Stimulated activated CD8-positive, alpha-beta memory T cell treated with anti-CD3 and anti-CD28 coated beads, Interleukin-7, amount 100 ng/mL, for 24 hours (primary cell): ENCODE results near the gene ZNF367.
"Not testable (repeated sequence)": the region's sequence is repeated elsewhere in the genome, so short reads cannot be mapped to it uniquely, and the experiment has no call there.

ENCODE experiments used
- DNase-seq: peaks from one replicate; pipeline ENCODE4 v3.0.0-alpha.2; 2020; ENCODE audit warnings: low read depth

Gene ZNF367

DNA sequence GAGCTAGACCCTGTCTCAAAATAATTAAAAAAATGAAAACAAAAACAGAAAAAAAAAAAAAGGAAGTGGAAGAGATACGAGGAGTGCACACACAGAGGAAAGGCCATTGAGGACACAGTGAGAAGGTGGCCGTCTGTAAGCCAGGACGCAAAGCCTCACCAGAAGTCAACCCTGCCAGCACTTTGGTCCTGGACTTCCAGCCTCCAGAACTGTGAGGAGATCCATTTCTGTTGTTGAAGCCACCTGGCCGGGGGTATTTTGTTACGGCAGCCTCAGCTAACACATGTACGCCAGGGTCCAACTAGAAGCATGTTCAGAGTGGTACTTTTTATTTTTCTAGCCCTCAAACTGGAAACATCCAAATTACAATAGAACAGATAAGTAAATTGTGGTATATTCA is 56.5 kb downstream of the ZNF367 start:
- DNase-seq: no peak

DNA sequence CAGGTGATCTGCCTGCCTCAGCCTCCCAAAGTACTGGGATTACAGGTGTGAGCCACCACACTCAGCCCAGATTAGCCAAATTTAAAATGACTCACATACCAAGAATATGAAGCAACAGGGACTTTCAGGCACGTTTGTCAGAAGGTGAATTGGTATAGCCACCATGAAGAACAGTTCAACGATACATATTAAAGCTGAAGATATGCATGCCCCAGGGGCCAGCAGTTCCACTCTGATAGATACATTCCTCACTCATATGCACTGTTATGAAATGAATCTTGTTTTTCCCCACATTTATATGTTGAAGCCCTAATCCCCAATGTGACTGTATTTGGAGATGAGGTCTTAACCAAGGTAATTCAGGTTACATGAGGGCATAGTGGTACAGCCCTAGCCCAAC is 57.2 kb downstream of the ZNF367 start:
- DNase-seq: no peak

DNA sequence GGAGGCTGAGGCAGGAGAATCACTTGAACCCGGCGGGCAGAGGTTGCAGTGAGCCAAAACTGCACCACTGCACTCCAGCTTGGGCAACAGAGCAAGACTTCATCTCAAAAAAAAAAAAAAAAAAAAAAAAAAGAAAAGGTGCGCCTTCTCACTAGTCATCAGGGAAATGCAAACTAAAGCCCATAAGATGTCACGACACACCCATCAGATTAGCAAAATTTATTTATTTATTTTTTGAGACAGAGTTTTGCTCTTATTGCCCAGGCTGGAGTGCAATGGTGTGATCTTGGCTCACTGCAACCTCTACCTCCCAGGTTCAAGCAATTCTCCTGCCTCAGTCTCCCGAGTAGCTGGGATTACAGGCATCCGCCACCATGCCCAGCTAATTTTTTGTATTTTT is 57.6 kb downstream of the ZNF367 start:
- not testable (repeated sequence) for DNase-seq

DNA sequence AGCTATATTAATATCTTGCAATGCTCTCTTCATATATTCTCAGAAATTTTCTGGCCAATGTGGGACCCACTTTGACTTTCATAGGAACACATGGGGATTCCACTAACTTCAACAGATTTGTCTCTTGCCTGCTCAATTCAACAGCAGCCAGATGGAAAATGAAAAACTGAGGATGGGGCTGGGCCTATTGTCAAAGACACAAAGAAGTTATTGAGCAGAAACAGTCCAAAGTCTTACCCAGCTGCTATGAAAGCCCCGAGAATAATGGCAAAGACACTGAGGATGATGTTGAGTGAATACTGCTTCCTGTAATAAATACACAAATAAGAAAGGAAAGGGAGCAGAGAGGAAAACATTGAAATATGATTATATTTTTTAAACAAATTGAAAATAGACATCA is 67.3 kb downstream of the ZNF367 start:
- DNase-seq: no peak

DNA sequence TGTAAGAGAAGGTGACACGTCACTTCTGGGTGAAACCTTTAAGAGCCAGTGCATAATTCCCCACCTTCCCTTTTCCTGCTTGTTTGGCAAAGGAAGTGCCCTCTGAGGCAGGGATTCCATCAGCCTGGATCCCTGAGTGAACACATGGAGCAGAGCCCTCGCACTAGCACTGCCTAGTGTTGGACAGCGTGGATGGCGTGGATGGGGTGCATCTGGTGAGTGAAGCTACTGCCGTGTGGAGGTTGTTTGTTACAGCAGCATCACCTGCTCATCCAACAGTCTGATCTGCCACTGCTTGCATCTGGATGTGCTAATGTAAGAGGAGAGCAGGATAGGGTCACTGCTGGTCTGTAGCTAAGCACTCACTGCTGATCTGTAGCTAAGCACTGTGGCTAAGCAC is 69.9 kb downstream of the ZNF367 start:
- no peak for DNase-seq

DNA sequence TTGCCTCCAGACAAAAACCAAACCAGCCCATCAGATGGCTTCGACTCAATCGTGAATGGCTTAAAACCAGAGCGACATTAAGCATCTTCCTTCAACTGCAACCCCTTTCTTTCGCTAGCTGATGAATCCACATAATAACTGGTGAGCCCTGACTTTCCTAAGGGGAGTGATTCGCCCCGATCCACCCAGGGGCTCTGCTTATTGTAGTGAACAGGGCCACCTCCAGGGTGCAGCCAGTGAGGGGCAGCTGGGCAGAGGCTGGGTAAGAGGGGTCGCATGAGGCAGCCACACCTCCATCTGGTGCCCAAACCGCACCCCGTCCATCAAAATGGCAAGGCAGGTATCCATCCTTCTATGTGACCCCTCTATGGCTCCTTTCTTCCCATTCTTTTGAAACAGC is 72.6 kb downstream of the ZNF367 start:
- DNase-seq: no peak

DNA sequence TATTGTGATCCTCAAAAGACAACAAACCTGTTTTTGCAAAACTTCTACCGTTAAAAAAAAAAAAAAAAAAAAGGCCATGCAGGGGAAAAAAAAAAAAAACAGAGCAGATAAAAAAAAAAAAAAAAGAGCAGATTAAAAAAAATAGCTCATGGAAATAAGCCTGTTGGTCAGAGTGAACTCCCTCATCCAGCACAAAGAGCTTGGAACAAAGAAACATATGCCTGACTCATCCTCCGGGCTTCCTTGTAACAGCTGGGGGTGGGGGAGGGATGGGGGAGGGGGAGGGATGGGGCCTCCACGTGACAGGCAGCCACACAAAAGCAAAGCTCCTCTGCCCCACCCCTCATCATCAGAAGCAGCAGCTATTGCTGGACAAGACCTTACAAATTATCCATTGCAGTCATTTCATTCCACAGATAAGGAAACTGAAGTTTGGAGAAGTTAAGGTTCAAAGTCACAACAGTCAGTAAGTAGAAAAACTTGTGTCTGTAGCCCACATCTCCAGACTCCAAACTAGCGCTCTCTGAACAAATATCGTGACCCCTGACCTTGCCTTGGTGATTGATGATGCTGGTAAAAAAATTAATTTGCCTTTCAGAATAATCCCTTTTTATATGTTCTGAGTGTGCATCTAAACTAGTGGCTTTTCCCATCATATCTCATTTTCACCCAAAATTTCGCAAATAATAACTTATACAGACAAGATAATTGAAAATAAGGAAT is 73.6 kb downstream of the ZNF367 start:
- no peak for DNase-seq

DNA sequence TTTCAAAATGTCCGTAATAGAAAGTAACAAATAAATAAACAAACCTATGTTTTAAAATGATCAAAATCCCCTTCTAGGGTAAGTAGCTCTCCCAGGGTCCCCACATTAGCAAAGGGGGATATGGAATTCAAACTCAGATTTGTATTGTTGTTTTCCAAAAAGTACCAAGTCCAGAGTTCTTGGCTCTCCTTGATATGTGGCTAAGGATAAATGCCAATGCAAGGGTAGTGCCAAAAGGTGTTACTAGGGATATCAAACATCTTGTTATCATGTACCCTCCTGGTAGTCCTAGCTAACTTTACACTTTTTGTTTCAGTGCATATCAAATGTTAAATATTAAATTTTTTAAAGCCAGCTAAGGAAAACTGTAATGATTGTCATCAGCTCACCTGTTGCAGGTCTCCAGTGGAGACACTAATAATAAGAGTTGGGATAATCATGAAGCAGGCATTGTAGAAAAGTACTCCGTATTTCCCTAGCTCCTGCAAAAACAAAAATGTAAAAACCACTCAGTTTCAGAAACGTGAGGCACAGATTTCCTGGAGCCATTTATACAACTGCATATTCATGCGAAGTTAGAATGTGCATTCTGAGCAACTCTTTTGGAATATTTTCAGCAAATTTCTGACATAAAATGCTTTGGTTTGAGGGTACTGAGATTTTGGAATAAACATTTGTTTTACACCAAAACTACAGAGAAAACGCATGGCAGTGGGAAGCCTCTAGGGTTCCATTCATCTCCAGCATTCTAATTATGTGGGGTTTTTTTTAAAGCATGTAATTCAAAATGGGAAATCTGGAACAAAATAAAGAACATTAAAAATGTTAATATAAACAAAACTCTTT is 74.4 kb downstream of the ZNF367 start:
- DNase-seq: no peak

DNA sequence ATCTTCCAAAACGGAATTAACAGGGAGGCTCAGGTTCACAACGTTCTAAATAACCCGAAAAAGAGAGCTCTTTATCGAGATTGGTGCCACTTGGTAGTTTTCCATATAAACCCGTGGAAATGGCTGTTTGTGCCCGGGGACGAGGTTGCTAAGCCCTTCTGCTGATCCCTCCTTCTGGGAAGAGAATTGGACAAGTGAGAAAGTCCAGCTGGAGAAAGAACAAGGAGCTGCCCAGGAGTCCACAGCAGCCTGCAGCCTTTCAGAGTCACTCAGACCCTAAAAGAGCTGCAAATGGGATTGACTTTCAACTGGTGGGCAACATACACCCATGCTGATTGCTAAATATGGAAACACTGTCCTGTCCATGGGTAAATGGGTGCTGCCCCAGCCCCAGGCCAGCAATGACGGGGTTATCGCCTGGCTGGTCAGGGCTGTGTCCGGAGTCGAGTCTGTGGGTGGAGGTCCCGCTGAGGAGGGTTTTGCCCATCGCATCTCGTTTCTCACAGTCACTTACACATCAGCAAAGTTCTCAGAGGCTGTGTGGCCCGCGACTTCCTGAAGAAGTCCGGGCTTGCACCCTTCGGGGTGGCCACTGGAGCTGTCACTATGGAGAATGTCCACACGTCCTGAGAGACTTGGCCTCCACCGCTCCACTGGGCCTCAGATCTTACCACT is 75.5 kb downstream of the ZNF367 start:
- no peak for DNase-seq

DNA sequence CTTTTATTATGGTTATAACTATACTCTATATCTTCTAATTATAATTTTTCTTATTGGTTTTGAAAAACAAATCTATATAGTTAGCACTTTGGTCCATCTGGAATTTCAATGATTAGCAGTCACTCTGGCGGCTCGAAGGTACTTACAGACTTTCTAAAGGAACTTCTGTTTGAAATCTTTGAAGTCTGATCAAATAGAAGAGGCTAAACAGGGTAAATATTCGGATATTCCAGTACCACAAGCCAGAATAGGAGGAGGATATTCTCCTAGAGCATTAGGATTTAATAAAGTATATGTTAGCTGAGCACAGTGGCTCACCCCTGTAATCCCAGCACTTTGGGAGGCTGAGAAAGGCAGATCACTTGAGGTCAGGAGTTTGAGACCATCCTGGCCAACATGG is 77.5 kb downstream of the ZNF367 start:
- no peak for DNase-seq

DNA sequence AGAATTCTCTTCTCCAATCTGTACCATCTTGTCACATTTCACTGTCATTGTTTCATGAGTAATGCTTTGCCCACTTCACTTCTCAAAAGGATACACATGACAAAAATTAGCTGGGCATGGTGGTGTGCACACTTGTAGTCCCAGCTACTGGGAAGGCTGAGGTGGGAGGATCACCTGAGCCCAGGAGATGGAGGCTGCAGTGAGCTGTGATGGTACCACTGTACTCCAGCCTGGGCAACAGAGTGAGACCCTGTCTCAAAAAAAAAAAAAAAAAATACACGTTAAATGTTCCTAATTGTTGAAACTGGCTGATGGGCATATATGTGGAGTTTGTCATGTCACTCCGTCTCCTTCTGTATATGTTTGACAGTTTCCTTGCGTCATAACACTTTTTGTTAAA is 79.9 kb downstream of the ZNF367 start:
- DNase-seq: no peak
